ENCODE data around the gene PDE10A. TPM values are rescaled to one million over a fixed set of nuclear protein-coding genes. Genes with fewer than 3 reads are reported as not detected.

Gene PDE10A
- total and polyA plus RNA-seq, 9 of the 15 experiments (the other 6 are each of a cell fraction or from before 2014, with no cell fraction given): 0.04 TPM; not detected in 8

DNA sequence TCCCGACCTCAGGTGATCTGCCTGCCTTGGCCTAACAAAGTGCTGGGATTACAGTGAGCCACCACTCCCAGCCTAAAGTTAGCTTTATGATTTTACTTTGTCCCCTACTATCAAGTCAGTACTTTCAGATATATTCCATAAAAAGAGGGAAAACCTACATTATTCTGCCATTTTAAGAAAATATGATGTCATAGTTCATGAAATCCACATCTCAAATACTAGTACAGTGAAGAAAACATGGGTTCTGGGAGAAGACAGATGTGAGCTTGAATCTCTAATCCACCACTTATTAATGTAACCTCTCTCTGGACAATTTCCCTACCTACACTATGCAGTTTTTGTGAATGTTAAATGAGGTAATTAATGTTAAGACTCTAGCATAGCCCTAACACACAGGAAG lies 74.5 kb downstream of the PDE10A start (continued):
- TF ChIP-seq, protein P1, sequence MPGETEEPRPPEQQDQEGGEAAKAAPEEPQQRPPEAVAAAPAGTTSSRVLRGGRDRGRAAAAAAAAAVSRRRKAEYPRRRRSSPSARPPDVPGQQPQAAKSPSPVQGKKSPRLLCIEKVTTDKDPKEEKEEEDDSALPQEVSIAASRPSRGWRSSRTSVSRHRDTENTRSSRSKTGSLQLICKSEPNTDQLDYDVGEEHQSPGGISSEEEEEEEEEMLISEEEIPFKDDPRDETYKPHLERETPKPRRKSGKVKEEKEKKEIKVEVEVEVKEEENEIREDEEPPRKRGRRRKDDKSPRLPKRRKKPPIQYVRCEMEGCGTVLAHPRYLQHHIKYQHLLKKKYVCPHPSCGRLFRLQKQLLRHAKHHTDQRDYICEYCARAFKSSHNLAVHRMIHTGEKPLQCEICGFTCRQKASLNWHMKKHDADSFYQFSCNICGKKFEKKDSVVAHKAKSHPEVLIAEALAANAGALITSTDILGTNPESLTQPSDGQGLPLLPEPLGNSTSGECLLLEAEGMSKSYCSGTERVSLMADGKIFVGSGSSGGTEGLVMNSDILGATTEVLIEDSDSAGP (CRISPR knock-in tag; IDR thresholded peaks at IDR 0.05): no peak
- TF ChIP-seq, protein P2, sequence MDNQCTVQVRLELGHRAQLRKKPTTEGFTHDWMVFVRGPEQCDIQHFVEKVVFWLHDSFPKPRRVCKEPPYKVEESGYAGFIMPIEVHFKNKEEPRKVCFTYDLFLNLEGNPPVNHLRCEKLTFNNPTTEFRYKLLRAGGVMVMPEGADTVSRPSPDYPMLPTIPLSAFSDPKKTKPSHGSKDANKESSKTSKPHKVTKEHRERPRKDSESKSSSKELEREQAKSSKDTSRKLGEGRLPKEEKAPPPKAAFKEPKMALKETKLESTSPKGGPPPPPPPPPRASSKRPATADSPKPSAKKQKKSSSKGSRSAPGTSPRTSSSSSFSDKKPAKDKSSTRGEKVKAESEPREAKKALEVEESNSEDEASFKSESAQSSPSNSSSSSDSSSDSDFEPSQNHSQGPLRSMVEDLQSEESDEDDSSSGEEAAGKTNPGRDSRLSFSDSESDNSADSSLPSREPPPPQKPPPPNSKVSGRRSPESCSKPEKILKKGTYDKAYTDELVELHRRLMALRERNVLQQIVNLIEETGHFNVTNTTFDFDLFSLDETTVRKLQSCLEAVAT (IDR thresholded peaks at IDR 0.05): no peak

DNA sequence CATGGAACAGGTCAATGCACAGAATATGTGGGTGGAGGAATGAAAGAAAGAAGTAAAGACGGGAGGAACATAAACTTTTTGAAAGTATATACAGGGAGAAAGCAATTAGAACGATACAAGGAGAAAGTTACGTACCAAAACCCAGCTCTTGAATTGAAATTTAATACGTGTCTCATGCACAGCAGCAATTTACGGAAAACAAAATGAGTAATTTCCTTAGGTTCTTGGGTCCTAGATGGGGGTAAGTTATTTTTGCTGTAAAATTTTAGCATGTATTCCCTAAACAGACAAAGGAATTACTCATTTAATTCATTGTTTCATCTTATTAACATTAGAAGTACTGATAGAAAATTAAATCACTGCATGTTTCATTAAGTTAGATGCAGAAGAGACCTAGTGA lies 75.8 kb downstream of the PDE10A start:
- no peak for TF ChIP-seq HDAC3 (IDR thresholded peaks at IDR 0.05; ENCODE audit: borderline replicate concordance, partially characterized antibody)
- TF ChIP-seq ZBTB7A (IDR thresholded peaks at IDR 0.05; ENCODE audit: borderline replicate concordance, control insufficient read depth, low read depth, low read length): no peak
- no peaks in the 10 kb centered on the region for H3K4me1 ChIP-seq (replicated peaks in 1 of 2; ENCODE audit: control insufficient read depth in 2 of 2, insufficient read depth in 2 of 2, low read length in 2 of 2)
- H3K79me2 ChIP-seq (ENCODE audit: control insufficient read depth, insufficient read depth, low read length): no peaks in the 10 kb centered on the region
- WGBS (ENCODE audit: insufficient coverage, low coverage, missing lambda C conversion rate): 0% methylated on average over 5 of the region's 5 CpGs
- no peak overlapping the region for H3K4me3 ChIP-seq
- no peaks in the 10 kb centered on the region for H3K36me3 ChIP-seq (ENCODE audit: control insufficient read depth, insufficient read depth, low read length)
- no peak for FAIRE-seq
- ATAC-seq: no peak
- H4K20me1 ChIP-seq (replicated peaks; ENCODE audit: control insufficient read depth, insufficient read depth, low read length): no peaks in the 10 kb centered on the region
- no peaks in the 10 kb centered on the region for H3K27me3 ChIP-seq (ENCODE audit: control insufficient read depth in 2 of 2, insufficient read depth in 2 of 2, low read length in 2 of 2)
- H2AFZ ChIP-seq (ENCODE audit: low read depth, low read length): no peak overlapping the region
- no peaks in the 10 kb centered on the region for H3K9me1 ChIP-seq (ENCODE audit: control insufficient read depth, insufficient read depth, low read length)
- no TSS peak for BruUV-seq (replicated peaks)
- no peak overlapping the region for H3K27ac ChIP-seq (ENCODE audit: extremely low read depth, low read depth, low read length)
- no peak for DNase-seq (ENCODE audit: extremely low read depth in 1 of 4, low spot score in 3 of 4)
- intact Hi-C loops (cut with micrococcal nuclease) (no loop called here), in situ Hi-C loops (cut with MboI) (no loop called here)
- H3K9ac ChIP-seq (ENCODE audit: insufficient read depth in 1 of 2, low read depth in 2 of 2, low read length in 2 of 2): no peak overlapping the region
- H3K4me2 ChIP-seq (ENCODE audit: insufficient read depth, low read length): no peak overlapping the region
- CTCF ChIA-PET (ENCODE audit: low intra/inter-chr PET ratio): no interaction called here
- no peaks in the 10 kb centered on the region for H3K9me3 ChIP-seq (replicated peaks; ENCODE audit: control insufficient read depth, insufficient read depth, low read depth, low read length)
- POLR2A ChIA-PET: no interaction called here
